COR-L47 (cell line): ENCODE data around the gene DNAH3.
"Not testable (repeated sequence)": the region's sequence is repeated elsewhere in the genome, so short reads cannot be mapped to it uniquely, and the experiment has no call there.

Experiments
- DNase-seq: peaks from one replicate; lab custom pipeline; 2025; lab: John Stamatoyannopoulos, UW

Gene DNAH3

DNA sequence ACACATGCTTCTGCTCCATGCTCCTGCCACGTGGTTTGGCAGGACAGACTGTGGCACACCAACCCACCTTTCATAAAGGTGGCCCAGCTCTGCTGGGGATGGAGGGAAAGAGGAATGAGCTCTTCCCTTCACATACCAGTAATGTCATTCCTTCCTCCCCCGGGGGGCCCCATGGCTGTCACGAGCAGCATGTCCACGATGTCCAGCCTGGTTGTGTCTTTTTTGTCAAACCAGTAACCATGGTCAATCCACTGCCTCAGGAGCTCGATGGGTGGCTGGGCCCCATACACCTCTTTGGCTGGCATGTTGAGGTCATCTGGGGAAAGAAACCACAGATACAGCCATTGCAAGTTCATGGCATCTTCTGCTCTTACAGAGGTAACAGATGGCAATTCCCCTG lies 153.5 kb downstream of the DNAH3 start:
- no peak for DNase-seq

DNA sequence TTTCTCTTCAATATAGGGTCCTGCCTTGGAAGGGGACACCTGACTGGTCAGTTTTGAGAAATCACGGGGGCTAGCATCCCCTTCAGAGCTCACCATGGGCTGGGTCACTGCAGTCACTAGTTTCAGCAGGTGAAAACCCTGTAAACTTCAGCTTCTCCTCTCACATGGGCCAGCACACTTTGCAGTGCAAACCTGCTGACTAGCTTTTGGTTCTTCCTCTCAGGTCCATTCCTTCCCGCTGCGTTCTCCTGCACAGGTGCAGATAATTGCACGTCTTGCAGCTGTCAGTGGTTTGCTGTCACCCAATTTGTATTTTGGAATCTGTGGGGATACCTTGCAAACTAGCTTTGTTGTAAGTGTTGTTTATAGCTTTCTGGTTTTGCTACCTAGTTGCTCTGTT lies 154.9 kb downstream of the DNAH3 start:
- DNase-seq = no peak

DNA sequence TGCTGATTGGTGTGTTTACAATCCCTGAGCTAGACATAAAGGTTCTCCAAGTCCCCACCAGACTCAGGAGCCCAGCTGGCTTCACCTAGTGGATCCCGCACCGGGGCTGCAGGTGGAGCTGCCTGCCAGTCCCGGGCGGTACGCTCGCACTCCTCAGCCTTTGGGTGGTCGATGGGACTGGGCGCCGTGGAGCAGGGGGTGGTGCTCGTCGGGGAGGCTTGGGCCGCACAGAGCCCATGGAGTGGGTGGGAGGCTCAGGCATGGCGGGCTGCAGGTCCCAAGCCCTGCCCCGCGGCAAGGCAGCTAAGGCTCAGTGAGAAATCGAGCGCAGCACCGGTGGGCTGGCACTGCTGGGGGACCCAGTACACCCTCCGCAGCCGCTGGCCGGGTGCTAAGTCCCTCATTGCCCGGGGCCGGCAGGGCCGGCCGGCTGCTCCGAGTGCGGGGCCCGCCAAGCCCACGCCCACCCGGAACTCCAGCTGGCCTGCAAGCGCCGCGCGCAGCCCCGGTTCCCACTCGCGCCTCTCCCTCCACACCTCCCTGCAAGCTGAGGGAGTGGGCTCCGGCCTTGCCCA lies 161.1 kb downstream of the DNAH3 start:
- DNase-seq = not testable (repeated sequence)

DNA sequence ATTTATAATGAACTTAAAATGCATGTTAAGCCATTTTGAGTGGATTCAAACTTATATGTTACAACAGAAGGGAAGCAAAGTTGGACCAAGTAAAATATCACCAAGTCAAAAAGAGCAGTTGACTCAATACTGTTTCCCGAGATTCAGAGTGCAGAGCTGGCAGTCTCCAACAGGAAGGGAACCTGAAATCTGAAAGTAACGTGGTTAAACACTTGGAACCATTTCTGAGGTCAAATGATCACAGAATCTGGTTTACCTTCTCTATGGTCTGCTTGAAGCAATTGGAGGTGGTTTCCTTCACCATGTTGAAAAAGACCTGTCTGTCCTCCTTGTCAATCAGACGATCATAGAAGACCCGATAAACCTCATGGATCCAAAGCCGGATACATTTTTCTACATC lies 163.6 kb downstream of the DNAH3 start:
- no peak for DNase-seq

DNA sequence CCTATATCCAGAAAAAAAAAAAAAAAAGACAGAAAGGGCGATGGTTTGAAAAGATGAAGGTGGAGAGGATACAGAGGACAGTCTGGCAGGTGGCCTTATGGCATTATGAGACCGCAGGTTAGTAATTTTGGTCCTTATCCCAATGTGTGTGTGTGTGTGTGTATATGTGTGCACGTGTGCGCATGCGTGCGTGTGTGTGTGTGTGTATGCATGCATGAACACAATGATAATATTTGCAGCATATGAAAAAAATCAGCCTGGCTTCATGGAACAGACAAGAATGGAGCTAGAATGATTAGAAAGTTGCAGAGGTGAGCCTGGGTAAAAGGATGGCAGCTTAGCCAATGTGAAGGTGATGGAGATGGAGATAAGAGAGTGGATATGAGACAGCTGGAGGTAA lies 166.6 kb downstream of the DNAH3 start:
- DNase-seq = no peak

DNA sequence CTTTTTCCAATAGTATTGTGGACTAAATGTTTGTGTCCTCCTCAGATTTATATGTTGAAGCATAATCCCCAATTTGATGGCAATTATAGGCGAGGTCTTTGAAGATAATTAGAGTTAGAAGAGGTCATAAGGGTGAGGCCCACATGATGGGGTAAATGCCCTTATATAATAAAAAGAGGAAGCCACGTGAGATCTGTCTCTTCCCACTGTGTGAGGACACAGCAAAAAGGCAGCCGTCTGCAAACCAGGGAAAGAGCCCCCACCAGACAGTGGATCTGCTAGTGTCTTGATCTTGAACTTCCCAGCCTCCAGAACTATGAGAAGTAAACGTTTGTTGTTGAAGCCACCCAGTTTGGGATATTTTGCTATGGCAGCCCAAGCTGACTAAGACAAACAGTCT lies 174.1 kb downstream of the DNAH3 start:
- DNase-seq = no peak

DNA sequence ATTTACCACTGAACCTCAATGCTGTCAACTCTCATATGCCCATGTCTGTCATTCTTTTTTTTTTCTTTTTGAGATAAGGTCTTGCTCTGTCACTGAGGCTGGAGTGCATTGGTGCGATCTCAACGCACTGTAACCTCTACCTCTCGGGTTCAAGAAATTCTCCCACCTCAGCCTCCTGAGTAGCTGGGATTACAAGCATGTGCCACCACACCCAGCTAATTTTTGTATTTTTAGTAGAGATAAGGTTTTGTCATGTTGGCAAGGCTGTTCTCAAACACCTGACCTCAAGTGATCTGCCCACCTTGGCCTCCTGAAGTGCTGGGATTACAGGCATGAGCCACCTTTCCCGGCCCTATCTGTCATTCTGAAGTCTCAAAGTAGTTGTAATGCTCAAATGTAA lies 177.4 kb downstream of the DNAH3 start:
- not testable (repeated sequence) for DNase-seq

DNA sequence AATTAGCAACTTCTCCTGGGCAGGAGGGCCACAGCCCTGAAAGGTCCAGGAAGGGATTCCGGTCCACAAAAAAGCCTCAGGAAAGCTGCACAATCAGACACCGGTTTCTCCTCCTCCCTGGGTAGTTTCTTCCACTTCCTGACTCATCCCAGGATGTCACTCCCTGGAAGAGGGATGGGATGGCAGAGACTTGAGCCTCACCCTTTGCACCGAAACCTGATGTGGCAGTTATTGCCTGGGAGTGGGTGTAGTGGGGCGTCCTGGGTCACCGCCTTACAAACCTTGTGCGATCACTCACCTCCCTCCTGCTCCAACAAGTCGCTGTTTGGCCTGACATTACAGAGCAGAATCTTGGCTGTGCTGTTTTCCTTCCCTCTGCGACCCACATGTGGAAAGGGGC lies 179.2 kb downstream of the DNAH3 start:
- no peak for DNase-seq

DNA sequence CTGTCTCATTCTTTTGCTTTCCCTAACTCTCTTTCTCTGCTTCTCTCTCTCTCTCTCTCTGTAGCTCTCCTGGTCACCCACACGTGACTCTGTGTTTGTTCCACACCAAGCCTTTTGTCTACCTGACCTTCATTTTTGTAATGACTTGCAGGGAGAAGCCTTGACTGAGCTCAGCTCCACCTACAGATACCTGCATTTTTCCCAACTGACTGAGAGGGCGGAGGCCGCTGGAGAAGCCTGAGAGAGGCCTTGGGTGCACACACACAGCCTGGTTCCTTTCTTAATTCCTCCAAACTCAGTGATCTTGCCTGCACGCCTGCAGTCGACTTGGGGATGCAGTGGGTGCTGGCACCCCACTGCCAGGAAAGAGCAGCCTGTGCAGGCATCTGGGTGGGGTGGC lies 181.3 kb downstream of the DNAH3 start:
- no peak for DNase-seq

DNA sequence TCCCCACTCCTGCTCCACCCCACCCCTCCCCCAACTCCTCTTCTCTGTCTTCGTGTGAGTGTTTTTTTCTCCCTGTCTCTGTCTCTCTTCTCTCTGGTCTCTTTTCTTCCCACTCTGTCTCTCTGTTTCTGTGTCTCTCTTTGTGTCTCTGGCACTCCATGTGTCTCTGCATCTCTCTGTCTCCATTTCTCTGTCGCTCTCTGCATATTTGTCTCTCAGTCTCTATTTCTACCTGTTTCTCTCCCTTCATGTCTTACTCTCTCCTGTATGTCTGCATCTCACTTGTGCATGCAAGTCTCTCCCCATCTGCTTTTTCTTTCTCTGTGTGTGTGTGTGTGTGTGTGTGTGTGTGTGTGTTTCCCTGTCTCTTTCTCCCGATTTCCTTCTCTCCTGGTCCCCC lies 181.9 kb downstream of the DNAH3 start:
- no peak for DNase-seq

DNA sequence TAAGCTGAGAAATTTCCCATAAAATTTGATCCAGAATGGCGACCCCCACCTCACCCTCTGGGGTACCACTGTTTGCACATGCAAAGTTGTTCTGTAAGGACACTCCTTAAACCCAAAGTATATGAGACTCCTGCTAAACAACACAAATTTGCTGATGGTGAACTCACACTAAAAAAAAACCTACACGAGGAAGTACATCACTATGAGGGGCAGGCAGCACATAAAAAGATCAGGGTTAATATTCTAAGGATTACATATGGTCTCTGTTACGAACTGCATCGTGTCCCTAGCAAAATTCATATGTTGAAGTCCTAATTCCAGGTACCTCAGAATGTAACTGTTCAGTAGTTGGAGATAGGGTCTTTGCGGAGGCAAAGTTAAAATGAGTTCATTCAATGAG lies 189.7 kb downstream of the DNAH3 start:
- DNase-seq = no peak

DNA sequence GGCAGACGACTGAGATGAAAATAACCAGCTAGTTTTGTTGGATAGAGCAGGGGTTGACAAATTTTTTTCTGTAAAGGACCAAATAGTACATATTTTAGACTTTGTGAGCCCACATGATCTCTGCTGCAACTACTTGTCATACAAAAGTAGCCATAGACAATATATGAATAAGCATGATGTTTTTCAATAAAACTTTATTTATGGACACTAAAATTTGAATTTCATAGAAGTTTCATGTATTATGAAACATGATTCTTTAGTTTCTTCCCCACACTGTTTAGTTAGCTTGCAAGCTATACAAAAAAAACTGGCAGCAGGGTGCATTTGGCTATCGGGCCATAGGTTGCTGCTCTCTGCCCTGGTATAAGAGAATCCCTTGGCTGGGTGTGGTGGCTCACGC lies 193.5 kb downstream of the DNAH3 start:
- no peak for DNase-seq

DNA sequence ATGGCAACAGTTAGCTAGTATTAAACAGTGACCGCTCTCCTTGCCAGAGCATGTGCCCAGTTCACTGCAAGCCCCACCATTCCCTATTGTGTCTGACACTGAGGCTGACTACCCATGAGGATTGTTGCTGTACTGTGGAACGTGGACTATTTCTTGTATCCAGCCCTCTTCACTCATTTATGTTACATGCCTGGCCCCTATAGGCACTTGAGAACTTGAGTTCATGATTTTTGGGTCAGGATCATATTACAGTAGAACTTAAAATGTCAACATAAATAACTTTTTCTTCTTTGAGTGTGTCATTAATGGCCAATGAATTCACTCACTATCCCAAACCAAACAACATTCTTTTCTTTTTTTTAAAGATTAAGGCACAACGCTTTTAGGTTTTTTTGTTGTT lies 194.3 kb downstream of the DNAH3 start:
- no peak for DNase-seq

DNA sequence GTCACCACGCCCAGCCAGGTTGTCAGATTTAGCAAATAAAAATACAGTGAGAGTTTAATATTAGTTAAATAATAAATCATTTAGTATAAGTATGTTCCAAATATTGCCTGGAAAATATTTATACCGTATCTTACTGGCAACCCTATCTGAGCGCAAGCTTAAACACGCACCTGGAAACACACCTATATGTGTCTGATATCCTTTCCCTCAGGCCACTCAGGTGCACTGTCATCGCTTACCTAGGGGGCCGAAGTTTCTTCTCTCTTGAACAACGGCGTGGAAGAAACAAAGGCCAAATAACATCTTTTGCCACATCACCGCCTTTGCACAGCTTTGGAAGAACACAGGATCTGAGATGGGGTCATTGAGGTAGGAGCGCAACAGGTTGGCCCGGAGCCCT lies 196.1 kb downstream of the DNAH3 start:
- DNase-seq = no peak

DNA sequence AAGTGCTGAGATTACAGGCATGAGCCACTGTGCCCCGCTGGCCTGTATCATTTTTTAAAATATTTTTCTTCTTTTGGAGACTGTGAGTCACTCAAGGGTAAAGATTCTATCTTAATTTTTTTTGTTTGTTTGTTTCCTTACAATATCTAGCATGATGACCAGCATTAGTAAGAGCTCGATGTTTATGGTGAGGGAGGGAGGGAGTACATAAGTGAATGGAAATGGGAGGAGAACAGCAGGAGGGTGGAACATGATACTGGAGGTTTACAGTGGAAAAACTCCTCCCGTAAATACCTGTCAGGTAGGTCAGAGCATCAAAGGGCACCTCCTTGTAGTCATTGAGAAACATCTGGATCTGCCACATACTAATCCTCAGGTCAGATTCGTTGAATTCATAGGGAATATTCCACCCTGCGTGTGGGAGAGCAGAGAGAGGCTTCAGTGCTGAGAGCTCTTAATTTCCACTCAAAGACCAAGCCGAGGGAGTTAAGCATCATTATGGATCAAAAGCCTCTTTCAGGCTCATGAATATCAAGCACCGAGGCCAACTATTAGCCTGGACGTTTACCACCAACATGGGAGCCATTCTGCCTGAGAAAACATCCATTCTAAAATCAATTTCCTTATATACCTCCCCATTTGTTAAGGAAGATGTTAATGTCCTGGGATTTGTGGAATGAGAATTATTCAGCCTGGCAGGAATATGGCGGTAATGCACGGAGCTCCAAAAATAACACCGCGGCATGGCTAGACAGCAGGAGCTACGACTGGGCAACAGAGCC lies 198.3 kb downstream of the DNAH3 start:
- no peak for DNase-seq

DNA sequence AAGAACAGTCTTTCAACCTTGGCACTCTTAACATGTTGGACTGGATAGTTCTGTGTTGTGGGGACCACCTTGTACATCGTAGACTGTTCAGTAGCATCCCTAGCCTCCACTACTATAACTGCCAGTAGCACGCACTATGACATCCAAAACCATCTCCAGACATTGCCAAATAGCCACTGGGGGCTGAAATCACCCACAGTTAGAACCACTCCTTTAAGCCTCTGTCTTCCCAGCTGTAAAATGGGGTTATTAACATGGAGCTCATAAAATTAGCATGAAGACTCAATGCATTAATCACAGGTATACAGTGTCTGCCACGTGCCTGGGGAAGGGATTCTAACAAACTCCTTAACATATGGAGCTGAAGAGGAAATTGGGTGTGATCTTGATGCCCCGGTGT lies 200.4 kb downstream of the DNAH3 start:
- no peak for DNase-seq

DNA sequence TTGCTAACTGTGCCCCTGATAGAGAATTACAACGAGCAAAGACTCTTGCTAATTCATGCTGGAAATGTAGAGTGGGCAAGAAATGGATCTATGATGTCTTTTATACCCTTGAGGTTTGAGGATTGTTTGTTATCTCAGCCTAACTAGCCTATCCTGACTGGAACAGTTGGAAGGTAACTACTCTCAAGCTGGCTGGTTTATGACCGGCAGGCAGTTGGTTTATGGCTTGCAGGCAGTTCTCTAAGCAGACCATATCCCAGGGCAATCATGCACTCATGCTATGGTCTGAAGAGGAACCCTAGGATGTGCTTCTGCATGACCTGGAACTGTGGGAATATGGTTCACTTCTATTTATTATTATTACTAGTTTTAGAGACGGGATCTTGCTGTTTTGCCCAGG lies 201.0 kb downstream of the DNAH3 start:
- DNase-seq = no peak

DNA sequence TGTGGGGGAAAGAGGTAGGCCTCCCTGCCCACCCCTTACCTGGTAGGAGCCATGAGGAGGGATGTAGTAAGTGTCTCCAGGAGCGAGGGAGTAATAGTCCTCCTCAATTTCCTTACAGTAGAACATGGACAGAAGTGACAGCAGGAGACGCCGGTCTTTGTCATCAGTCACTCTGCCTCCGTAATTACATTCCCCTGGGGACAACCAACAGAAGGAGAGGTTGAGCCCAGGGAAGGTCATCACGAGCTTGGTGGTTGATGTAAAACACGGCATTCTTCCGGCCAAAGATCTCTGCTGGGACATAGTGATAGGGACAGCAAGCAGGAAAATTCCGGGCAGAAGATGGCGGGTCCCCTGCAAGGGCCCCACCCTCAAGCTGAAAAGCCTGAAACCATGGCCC lies 202.2 kb downstream of the DNAH3 start:
- DNase-seq = no peak

DNA sequence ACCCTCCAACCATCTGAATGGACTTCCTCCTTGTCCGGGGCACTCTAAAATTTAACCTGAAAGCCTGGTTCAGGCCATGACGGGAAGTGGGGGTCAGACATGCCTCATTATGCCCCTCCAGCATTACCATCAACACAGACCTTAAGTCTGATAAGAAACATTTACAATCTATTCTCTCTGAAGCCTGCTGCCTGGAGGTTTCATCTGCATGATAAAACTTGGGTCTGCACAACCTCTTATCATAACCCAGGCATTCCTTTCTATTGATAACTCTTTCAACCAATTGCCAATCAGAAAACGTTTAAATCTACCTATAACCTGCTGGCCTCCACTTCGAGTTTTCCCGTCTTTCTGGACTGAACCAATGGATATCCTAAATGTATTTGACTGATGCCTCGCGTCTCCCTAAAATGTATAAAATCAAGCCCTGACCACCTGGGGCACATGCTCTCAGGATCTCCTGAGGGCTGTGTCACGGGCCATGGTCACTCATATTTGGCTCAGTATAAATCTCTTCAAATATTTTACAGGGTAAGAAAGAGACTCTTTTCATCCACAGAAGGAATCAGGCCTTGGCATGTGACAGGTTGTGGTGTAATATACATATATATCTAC lies 204.5 kb downstream of the DNAH3 start:
- no peak for DNase-seq

DNA sequence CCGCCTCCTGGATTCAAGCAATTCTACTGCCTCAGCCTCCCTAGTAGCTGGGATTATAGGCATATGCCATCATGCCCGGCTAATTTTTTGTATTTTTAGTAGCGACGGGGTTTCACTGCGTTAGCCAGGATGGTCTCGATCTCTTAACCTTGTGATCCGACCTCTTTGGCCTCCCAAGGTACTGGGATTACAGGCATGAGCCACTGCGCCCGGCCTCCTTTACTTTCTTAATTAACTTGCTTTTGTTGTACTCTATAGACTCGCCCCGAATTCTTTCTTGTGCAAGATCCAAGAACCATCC lies 205.1 kb downstream of the DNAH3 start:
- not testable (repeated sequence) for DNase-seq

DNA sequence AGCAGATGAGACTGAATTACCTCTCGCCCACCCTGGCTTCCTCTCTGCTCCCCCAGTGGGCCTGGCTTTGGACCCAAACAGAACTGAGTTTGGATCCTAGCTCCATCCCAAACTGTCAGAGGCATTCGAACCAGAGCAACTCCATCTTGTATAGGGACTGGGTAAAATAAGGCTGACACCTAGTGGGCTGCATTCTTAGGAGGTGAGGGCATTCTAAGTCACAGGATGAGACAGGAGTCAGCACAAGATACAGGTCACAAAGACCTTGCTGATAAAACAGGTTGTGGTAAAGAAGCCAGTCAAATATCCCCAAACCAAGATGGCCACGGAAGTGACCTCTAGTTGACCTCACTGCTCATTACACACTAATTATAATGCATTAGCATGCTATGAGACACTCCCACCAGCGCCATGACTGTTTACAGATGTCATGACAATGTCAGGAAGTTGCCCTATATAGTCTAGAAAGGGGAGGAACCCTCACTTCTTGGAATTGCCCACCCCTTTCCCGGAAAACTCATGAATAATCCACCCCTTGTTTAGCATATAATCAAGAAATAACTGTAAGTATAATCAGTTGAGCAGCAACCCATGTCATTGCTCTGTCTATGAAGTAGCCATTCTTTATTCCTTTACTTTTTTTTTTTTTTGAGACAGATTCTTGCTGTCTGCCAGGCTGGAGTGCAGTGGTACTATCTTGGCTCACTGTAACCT lies 205.6 kb downstream of the DNAH3 start:
- no peak for DNase-seq

DNA sequence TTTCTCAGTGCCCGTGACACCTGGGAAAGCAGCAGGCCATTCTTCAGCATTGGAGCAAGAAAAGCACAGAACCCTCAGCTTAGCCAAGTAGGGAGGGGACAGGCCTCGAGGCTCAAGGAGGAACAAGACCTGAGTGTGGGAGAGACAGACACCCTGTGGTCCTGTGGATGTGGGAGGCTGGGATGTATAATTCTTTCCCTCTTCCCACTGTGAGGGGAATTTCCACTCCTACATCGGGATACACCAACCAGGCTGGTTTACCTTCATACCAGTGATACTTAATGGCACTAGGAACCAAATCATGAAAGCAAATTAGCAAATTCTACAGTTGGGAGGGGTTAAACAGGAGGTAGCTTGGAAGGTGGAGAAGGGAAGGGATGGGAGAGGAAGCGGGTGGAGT lies 208.4 kb downstream of the DNAH3 start:
- DNase-seq = no peak

DNA sequence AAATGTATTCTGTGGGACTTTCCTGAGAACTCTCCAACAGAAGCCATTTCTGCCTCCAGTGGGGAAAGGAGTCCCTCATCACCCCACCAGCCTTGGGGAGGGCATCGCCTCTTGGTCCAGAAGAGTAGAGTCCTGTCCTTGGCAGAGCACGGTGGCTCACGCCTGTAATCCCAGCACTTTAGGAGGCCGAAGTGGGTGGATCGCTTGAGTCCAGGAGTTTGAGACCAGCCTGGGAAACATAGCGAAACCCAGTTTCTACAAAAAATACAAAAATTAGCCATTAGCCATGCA lies 209.1 kb downstream of the DNAH3 start:
- no peak for DNase-seq
